GM19099 (cell line): ENCODE measurements around the gene CORO2B.

ENCODE experiments used
- POLR2A ChIP-seq: IDR thresholded peaks from 3 replicates; pipeline ENCODE4 v1.6.1; 2011; ENCODE audit warnings: low read depth; ENCODE audit not compliant: insufficient read length; ENCODE audit errors: extremely low read depth

The CORO2B gene

GRCh38 chr15:68726246-68726645 lies 147.5 kb downstream of the CORO2B start:
- TF ChIP-seq POLR2A: no peak

- TF ChIP-seq POLR2A: no peak
Measured at GRCh38 chr15:68729789-68730411, 151.1 kb downstream of the CORO2B start.

- TF ChIP-seq POLR2A: no peak
Measured at GRCh38 chr15:68730471-68730919, 151.7 kb downstream of the CORO2B start.

GRCh38 chr15:68730976-68731897 lies 152.4 kb downstream of the CORO2B start:
- no peak for TF ChIP-seq POLR2A

- TF ChIP-seq POLR2A: no peak
Measured at GRCh38 chr15:68732451-68732850, 153.7 kb downstream of the CORO2B start.

GRCh38 chr15:68733666-68734065 lies 154.9 kb downstream of the CORO2B start:
- no peak for TF ChIP-seq POLR2A

GRCh38 chr15:68734352-68734751 lies 155.6 kb downstream of the CORO2B start:
- no peak for TF ChIP-seq POLR2A

- TF ChIP-seq POLR2A: no peak
Measured at GRCh38 chr15:68734881-68735280, 156.1 kb downstream of the CORO2B start.

GRCh38 chr15:68735610-68736009 lies 156.8 kb downstream of the CORO2B start:
- TF ChIP-seq POLR2A: no peak

GRCh38 chr15:68739390-68740080 lies 160.7 kb downstream of the CORO2B start:
- TF ChIP-seq POLR2A: no peak

- no peak for TF ChIP-seq POLR2A
Measured at GRCh38 chr15:68743256-68743655, 164.5 kb downstream of the CORO2B start.

GRCh38 chr15:68749365-68749764 lies 170.6 kb downstream of the CORO2B start:
- no peak for TF ChIP-seq POLR2A

GRCh38 chr15:68749793-68750192 lies 171.0 kb downstream of the CORO2B start:
- TF ChIP-seq POLR2A: no peak

- TF ChIP-seq POLR2A: no peak
Measured at GRCh38 chr15:68751622-68752021, 172.8 kb downstream of the CORO2B start.

GRCh38 chr15:68755731-68756130 lies 176.9 kb downstream of the CORO2B start:
- TF ChIP-seq POLR2A: no peak
